Measurements from ENCODE around the gene SMPDL3B.

SMPDL3B gene

DNA sequence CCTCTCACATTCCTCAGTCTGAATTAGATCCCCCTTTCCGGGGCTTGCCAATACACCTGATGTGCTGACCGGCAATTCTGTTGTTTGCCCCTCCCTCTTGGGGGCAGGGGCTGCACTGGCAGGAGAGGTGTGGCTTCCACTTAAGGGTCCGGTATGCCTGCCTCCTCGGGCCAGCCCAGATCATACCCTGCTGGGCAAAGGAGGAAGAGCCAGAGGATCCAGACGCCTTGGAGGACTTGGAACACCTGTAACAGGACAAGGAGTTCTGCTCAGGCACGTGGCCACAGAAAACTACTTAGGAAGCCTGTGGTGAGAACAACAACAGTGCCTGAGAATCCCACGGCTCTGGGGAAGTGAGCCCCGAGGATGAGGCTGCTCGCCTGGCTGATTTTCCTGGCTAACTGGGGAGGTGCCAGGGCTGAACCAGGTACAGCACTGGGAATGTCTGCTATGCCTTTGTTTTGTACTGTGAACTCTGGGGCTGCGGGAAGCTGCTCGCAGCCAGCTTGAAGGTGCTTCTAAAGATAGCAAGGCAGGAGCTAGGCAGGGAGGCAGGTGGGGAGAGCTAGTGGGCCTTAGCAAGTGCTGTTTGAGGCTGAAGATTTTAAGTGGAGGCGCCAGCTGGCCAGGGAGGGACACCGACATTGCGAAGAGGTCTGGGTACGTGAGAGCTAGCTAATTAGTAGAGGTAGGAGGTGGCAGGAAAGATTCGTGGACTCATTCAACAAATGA lies at the start of gene SMPDL3B:
Gene SMPDL3B, plus strand, starts transcription at position 183 of the 732 bp plus-strand sequence. Its CDS starts 184 bp downstream, at position 367.
- FAIRE-seq: no peak

DNA sequence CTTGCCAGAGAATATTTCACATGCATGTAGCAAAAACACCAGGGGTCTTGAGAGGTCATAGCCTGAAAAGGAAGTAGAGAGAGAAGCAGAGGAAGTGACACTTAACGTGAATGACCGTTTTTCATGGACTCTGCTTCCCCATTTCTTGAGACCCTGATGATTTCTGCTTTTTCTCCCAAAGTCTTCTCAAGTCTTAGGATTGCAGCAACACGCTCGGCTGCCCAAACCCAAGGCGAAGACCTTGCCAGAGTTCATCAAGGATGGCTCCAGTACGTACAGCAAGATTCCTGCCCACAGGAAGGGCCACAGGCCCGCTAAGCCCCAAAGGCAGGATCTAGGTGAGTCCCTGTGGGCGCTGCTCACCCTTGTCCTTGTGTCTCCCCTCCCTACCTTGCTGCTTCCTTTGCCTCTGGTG lies 49.7 kb upstream of the SMPDL3B start:
- no peak for FAIRE-seq

GRCh38 chr1:27885621-27886352 lies 49.0 kb upstream of the SMPDL3B start:
- FAIRE-seq: no peak

GRCh38 chr1:27886353-27886679 lies 48.5 kb upstream of the SMPDL3B start:
- no peak for FAIRE-seq

- no peak for FAIRE-seq
These were observed 48.1 kb upstream of the SMPDL3B start for GRCh38 chr1:27886744-27887143.

- FAIRE-seq: no peak
These were observed 47.4 kb upstream of the SMPDL3B start for GRCh38 chr1:27887215-27888021.

DNA sequence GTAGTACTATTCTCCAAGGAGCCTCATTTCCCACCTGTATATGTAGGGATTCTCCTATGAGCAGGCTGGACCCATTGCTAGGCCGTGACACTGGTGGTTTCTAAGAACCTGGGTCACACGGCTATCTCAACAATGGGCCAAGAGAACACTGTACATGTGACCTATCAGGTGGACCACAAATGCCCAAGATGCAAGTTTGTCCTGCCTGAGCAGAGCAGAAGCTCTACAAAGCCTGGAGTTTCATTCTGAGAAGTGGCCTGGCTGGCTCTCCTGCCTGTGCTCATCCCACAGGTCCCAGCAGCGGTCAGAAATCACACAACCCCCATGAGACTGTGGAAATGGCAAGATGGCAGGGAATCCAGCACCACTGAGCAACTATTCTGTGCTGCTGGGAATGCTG lies 45.3 kb upstream of the SMPDL3B start:
- no peak for FAIRE-seq

- FAIRE-seq: no peak
These were observed 43.5 kb upstream of the SMPDL3B start for GRCh38 chr1:27891196-27891889.

- FAIRE-seq: no peak
These were observed 40.3 kb upstream of the SMPDL3B start for GRCh38 chr1:27894521-27894920.

GRCh38 chr1:27906759-27907158 lies 28.0 kb upstream of the SMPDL3B start:
- FAIRE-seq: no peak

DNA sequence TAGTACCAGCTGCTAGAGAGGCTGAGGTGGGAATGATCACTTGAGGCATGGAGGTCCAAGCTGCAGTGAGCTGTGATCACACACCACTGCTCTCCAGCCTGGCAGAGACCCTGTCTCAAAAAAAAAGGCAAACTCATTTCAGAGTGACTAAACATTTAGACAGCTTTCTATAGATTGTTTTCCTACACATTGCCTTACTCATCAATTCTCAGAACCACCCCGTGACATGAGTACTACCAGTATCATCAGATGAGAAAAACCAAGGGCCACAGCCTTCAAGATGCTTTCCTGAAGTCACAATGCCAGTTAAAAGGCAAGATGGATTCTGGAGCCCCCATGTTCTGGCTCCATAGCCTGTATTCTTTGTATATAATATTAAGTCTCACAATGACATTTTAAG lies 22.4 kb upstream of the SMPDL3B start:
- FAIRE-seq: no peak

DNA sequence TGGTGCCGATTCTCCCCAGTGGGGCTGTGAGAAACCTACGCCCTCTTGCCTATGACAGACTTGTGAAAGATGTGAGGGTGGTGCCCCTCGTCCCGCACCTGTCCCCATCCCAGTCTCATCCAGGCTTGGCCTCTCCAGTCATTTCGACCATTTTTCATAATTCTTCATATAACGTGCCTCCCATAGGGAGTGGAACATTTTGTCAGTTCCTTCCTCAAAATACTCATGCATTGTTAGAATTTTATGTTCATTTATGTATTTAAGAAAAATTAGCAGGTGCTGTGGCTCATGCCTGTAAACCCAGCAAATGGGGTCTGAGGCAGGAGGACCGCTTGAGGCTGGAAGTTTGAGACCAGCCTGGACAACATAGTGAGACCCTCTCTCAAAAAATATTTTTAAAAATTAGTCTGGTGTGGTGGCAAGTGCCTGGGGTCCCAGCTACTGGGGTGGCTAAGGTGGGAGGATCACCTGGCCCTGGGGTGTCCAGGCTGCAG lies 19.7 kb upstream of the SMPDL3B start:
- no peak for FAIRE-seq

DNA sequence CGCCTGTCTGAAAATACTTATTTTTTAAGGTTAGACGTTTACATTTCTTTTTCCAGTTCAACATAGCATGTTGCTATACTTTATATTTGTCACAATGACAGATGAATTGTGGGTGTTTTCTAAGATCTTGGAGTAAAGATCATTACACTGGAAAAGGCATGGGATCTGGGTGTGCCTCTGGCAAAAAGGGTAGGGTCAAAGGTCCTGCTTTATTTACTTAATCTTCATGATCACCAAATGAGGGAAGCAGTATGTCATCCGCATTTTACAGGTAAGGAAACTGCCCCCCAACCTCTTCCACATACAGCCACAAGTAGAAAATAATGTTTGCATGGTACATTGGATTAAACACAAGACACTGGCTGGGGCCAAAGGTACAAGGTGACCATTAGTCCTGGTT lies 12.5 kb upstream of the SMPDL3B start:
- no peak for FAIRE-seq

- no peak for FAIRE-seq
These were observed 6.4 kb upstream of the SMPDL3B start for GRCh38 chr1:27928216-27928954.

DNA sequence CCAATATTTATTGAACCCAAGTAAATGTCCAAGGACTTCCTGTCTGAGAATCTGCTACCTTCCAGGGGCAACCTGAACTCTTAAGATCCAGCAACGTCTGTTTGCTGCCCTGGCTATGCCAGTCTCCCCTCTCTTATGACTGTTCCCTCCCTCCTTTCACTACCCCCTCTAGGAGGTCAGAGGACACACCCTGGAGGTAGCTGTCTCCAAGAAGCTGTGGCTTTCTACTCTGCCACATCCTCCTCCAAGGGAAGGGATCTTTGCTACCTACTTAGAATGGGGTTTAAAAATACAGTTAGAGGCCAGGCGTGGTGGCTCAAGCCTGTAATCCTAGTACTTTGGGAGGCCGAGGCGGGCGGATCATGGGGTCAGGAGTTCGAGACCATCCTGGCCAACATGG lies 3.6 kb upstream of the SMPDL3B start:
- FAIRE-seq: no peak

GRCh38 chr1:27931759-27932158 lies 3.0 kb upstream of the SMPDL3B start:
- FAIRE-seq: no peak

GRCh38 chr1:27935721-27936120 lies 921 bp downstream of the SMPDL3B start:
- FAIRE-seq: no peak

- no peak for FAIRE-seq
These were observed 1.6 kb downstream of the SMPDL3B start for GRCh38 chr1:27936370-27936769.

DNA sequence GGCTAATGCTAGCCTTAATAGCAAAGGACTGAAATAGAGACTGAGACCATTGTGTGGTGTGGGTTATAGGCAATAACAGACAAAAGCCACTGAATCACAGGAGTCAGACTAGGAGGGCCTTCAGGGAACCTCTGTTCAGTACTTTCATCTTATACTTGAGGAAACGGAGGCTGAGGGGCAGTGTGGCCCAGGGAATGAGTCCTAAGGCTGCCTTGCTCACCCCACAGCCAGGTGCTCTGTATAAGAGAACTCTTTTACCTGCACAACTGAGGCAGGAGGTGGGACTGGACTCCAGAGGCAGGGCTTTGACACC lies 2.7 kb downstream of the SMPDL3B start:
- no peak for FAIRE-seq

DNA sequence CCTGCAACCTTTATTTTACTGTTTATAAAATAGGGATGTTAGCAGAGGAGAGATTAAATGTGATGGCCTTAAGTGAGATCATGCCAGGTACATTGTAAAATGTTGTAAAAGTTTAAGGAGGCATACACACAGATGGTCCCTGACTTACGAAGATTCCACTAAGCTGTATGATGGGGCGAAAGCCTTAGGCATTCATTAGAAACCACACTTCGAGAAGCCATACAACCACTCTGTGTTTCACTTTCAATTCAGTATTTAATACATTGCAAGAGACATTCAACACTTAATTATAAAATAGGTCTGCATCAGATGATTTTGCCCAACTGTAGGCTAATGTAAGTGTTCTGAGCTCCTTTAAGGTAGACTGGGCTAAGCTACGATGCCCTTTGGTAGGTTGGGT lies 3.7 kb downstream of the SMPDL3B start:
- no peak for FAIRE-seq

DNA sequence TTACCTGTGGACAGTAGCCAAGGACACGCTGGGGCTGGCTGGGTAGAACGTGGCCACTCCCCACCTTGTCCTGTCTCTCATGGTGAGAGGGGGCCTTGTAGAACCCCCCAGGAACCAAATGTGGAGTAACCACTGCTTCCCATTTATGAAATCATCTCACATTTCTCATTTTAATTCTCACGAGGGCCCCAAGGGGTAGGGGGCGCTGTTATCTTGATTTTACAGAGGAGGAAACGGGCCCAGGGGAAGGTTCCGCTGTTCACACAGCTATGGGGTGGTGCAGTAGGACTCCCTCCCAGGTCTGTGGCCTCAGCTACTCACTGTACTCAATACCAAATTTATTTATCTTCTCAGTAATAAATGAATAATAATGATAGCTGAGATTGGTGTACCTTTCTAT lies 5.5 kb downstream of the SMPDL3B start:
- no peak for FAIRE-seq

- FAIRE-seq: no peak
These were observed 6.2 kb downstream of the SMPDL3B start for GRCh38 chr1:27940870-27941560.
